Measurements from ENCODE around the gene ATP6V1C2.

GRCh38 chr2:10790228-10790973, 69.0 kb downstream of the ATP6V1C2 start:
- no peak for TF ChIP-seq CTCF (IDR thresholded peaks at IDR 0.05; ENCODE audit: low read depth, low read length)
- no peak for TF ChIP-seq EZH2phosphoT487 (IDR thresholded peaks at IDR 0.05; ENCODE audit: low read depth)

All from OCI-LY3 (cell line).